Measurements from ENCODE around the gene CABP2.
"Not testable (repeated sequence)": the region's sequence is repeated elsewhere in the genome, so short reads cannot be mapped to it uniquely, and the experiment has no call there.

Gene CABP2

GRCh38 chr11:67538823-67539505 is 15.7 kb upstream of the CABP2 start:
- DNase-seq (ENCODE audit: low read depth), result no peak

- no peak for DNase-seq (ENCODE audit: low read depth)
These were observed 15.1 kb upstream of the CABP2 start for GRCh38 chr11:67538306-67538705.

DNA sequence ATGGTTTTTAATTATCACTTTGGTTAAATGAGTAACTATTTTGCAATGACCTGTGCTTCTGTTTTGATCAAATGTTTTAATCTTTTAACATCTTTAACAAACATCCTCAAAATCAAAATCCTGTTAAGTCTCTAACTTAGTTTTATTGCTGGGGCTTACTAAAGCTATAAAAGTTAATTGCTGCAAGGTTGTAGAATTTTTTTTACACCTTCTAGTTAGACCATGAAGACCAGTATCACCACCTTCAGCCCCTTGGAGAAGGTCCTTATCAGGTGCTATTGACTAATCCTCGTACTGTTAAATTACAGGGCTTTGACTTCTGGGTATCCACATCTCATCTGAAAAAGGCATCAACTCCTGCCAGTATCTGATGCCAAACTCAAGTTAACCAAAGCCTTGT is 12.3 kb upstream of the CABP2 start:
- no peak for DNase-seq (ENCODE audit: low read depth)

DNA sequence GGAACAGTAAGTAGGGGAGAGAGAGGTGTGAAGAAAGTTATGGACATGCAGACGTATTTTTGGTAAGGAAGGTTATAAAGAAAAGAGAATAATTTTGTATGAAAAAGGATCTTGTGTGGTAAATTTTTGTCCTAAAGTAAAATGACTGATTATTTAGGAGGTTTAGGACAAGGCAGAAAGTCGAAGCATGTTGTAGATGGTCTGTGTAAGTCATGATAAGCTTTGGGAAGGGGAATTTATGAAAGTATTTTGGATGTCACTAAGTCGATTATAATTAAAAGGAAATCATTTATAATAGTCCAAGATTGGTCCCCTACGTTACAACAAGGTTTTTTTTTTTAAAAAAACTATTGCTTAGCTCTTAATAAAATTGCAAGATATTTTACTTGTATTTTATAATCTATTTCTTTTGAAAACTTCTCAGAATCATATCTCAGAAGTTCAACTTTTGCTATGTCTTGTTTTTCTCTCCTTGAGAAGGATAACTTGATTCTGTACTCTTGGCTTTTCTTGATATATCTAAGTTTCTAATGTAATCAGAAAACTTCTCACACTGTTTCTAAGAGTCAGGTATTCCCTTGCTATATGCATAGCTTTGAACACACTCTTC is 10.9 kb upstream of the CABP2 start:
- DNase-seq (ENCODE audit: low read depth), result no peak

DNA sequence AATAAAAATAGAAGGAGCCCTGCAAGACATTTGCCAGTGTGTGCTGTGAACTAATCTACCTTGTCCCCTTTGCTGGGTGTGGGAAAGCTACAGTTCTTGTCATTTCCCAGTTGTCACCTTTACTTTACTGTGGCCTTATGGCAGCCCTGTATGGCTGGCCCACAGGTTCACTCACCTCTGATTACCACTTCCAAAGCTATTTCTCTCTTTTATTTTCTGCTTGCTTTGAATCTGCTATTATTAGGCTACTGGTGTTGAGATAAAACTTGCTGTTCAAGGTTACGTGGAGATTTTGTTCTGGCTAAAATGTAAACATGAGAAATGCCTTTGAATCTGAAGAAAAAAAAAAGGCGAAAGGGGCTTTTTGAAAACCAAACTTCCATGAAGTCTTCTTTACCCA is 9.6 kb upstream of the CABP2 start:
- DNase-seq (ENCODE audit: low read depth), result no peak

DNA sequence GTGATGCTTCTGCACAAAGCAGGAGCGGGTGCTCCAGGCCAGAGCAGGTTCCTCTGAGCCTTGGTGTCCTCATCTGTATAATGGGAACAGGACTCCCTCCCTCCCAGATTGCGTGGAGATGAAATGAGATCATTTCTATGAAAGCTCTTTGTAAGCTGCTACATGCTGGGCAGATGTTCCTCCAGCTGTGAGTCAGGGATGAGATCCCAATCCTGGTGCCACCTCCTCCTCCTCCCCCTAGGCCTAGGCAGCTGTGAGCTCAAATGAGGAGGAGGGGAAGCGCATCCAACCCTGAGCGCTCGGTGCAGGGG is 7.0 kb upstream of the CABP2 start:
- no peak for DNase-seq (ENCODE audit: low read depth)

DNA sequence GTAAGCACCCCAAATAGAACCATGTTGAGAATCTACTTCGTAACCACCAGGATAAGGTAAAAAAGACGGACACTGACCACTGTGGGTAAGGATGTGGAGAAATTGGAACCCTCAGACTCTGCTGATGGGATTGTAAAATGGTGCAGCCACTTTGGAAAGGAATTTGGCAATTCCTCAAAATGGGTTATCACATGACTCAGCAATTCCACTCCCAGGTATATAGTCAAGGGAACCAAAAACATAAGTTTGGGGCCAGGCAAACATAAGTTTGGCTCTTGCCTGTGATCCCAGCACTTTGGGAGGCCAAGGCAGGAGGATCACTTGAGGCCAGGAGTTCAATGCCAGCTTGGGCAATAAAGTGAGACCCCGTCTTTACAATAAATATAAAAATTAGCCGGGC is 5.1 kb upstream of the CABP2 start:
- no peak for DNase-seq (ENCODE audit: low read depth)

DNA sequence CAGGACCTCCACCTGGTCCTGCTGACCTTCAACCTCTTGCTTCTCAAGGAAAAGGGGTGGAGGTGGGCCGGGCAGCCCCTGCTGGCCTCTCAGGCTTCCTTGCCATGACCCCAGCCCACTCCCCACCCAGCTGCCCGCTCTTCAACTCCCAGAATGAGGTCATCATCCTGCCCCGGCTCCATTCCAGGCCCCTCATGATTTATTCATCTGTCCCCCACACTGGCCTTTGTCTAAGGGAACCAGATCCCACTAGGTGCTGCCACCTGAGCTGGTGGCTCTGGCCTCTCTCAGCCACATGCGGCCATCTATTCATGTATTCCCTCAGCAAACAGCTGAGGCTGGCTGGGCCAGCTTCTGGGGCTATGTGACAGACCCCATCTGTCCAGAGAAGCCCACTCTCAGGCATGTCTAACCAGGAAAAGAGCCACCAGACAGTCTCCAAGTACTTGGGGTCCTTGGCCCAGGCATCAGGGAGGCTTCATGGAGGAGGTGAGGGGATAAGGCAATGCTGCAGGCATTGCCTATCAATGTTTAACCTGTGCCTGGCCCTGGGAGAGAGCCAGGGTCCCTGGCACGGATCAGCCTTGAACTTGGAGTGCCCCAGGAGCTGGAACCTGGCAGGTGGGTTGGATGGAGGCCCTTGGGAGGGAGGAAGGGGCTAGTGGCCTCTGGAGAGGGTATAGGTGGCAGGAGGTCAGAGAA is 2.2 kb upstream of the CABP2 start:
- DNase-seq (ENCODE audit: low read depth), result no peak

DNA sequence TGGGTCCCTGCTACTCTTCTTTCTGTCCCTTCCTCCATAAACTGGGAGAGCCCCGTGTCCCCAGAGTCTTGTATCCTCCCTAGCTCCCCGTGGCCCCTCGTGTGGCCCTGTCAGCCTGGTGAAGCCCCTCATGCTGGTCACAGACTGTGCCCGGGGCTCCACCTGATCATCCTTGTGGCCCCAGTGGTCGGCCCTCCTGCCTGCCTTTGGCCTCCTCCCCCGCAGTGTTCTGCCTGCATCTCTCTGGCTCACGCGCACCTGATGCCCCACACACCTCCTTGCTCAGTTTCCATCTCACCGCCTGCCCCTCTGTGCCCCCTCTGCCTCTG is 1.2 kb upstream of the CABP2 start:
- DNase-seq (ENCODE audit: low read depth), result no peak

- DNase-seq (ENCODE audit: low read depth), result no peak
These were observed 572 bp upstream of the CABP2 start for GRCh38 chr11:67523556-67524479.

GRCh38 chr11:67522338-67522737 is 908 bp downstream of the CABP2 start:
- no peak for DNase-seq (ENCODE audit: low read depth)

DNA sequence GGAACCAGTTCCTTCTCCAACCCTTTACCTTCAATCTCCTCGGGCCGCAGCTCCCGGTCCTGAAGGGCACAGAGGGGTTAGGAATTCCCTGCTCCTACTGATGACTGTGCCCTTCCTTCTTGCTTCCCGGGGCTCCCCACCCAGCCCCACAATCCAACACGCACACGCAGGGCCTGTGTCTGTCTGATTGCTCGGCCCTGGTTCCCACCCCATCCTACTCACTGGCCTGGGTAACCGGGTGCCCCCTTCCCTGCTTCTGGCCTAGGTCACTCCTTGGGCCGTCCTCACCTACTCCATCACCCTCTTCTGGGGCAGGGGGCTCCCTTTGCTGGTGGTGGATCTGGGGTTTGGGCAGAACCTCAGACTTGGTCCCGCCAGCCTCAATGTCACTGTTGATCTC is 1.3 kb downstream of the CABP2 start:
- DNase-seq (ENCODE audit: low read depth), result no peak

- DNase-seq (ENCODE audit: low read depth), result no peak
These were observed 2.1 kb downstream of the CABP2 start for GRCh38 chr11:67520856-67521824.

- DNase-seq (ENCODE audit: low read depth), result no peak
These were observed 3.5 kb downstream of the CABP2 start for GRCh38 chr11:67519726-67520125.

GRCh38 chr11:67517784-67518552 is 5.3 kb downstream of the CABP2 start:
- DNase-seq (ENCODE audit: low read depth), result no peak

DNA sequence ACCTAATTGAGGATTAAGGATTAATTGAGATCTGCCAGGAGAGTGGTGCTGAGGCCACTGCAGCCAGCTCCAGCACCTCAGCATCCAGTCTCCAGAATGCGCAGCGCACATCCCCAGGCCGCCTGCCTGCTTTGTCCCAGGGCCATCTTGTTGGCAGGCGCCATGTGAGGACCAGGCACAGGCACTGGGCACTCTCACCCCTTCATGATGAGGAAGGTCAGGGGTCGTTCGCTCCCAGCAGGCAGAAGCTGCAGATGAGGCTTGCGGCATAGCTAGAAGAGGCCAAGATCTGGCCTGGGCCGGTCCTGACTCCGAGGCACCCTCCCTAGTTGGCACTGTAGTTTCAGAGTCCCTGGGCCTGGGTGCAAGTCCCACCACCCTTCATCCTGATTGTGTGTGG is 6.4 kb downstream of the CABP2 start:
- DNase-seq (ENCODE audit: low read depth), result no peak

- no peak for DNase-seq (ENCODE audit: low read depth)
These were observed 9.1 kb downstream of the CABP2 start for GRCh38 chr11:67514116-67514515.

- DNase-seq (ENCODE audit: low read depth), result not testable (repeated sequence)
These were observed 11.7 kb downstream of the CABP2 start for GRCh38 chr11:67511558-67511957.

DNA sequence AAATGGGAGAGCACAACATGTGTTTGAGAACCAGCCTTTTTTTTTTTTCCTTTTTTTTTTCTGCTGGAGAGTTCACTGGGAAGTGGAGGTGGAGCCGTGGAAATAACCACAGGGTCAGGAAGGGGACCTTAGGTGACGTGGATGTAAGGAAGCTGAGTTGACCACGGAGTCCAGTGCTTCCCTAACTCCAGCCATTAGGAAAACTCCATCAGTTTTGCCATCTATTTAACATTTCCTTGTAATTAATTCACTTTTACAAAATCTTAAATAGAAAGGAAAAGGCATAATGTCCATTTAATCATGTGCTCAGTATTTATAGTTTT is 13.3 kb downstream of the CABP2 start:
- DNase-seq (ENCODE audit: low read depth), result no peak

GRCh38 chr11:67508486-67509121 is 14.6 kb downstream of the CABP2 start:
- peak; percentile 97 for DNase-seq (ENCODE audit: low read depth)

All from stimulated activated CD8-positive, alpha-beta memory T cell treated with anti-CD3 and anti-CD28 coated beads, Interleukin-12 subunit alpha, Interleukin-12 subunit beta, amount 100 ng/mL, for 4 hours (primary cell).